Natural killer cell treated with Interleukin-12 subunit alpha and Interleukin-12 subunit beta and Interleukin-15 and Interleukin-18, amount 100 ng/mL, for 72 hours (primary cell): ENCODE results near the gene RPL32. TPM values are rescaled to one million over a fixed set of nuclear protein-coding genes. Genes with fewer than 3 reads are reported as not detected.
"Not testable (repeated sequence)": the region's sequence is repeated elsewhere in the genome, so short reads cannot be mapped to it uniquely, and the experiment has no call there.

Experiments
- ATAC-seq, 2 donors: fragments of 150-1000 bp; cut with Tn5 transposase in 1 of 2; sonication (Bioruptor Pico), chemical (Tn5 transposase) in 1 of 2; 2 replicates each; pipeline ENCODE4 v1.10.0; 2021
- DNase-seq: peaks from one replicate; pipeline ENCODE4 v3.0.0; 2022; ENCODE audit warnings: low spot score
- H3K27ac Mint-ChIP-seq, 2 donors: 1 replicate in 1 of 2; 2 replicates in 1 of 2; pipeline ENCODE4 v1.8.0; 2022; ENCODE audit warnings: mixed read lengths in 2 of 2, mild to moderate bottlenecking in 1 of 2, moderate library complexity in 1 of 2
- H3K27me3 Mint-ChIP-seq, 2 donors: 1 replicate in 1 of 2; 2 replicates in 1 of 2; pipeline ENCODE4 v1.8.0; 2022; ENCODE audit warnings: mixed read lengths in 2 of 2
- H3K36me3 Mint-ChIP-seq: one replicate; pipeline ENCODE4 v1.8.0; 2022; ENCODE audit warnings: mixed read lengths
- H3K4me1 Mint-ChIP-seq, 2 donors: 1 replicate in 1 of 2; 2 replicates in 1 of 2; pipeline ENCODE4 v1.8.0; 2022; ENCODE audit warnings: low read depth in 2 of 2, mixed read lengths in 2 of 2, mild to moderate bottlenecking in 1 of 2
- H3K4me3 Mint-ChIP-seq: one replicate; pipeline ENCODE4 v1.8.0; 2022; ENCODE audit warnings: mixed read lengths
- H3K9me3 Mint-ChIP-seq: 2 replicates; pipeline ENCODE4 v1.8.0; 2022; ENCODE audit warnings: mixed read lengths
- total RNA-seq, 2 donors: library from RNA; stranded (reverse); gene quantifications; one replicate each; pipeline ENCODE4 v1.2.3, GENCODE V29; 2022

The RPL32 gene
- 1,000 to 10,000 TPM; 1,132 to 1,133 TPM for total RNA-seq

DNA sequence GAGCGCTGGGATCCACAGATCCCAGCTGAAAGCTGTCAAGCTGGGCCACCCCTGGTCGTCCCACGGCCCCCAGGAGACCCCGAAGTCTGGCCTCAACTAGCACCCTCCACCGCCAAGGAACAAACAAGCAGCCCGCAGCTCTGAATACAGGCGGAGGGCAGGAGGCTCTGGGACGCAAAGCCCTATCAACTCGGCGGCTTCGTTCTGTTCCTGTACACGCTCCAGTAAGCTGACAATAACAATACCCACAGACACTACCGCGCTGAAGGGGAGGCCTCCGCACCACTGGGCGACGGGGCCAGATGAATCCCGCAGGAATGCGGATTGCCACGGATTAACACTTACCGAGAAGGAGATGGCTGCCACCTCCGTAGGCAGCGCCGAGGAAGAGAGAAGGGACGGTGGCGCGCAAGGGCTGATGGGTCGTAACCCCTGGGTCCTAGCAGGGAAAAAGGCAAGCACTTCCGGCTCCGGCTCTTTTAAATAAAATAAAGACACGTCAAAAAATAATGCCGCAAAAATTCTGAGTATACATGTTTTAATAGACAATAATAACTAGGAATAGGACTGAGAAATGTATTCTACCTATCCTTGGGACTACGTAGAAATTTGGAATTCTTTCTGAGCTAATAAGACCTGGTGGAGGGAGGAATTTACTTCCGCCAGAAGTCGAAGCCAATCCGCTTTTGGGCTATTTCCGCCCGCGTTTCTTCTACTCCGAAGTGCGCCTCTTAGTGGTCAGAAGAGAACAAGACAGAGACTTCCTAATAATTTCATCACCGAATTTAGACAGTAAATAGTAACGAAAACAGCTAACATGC lies at the start of gene RPL32:
TSS of gene RPL32 (minus strand) at position 417 of the 821 bp plus-strand sequence. CDS start 1,328 bp downstream, outside the sequence.
- DNase-seq: peak; percentile 86
- Mint-ChIP-seq H3K36me3 (peaks cover 41% of the 10 kb centered on the region), H3K27me3 (no peaks in the 10 kb centered on the region), H3K27ac (peak within 1 kb of the TSS; percentile 99 to 100), H3K4me3 (peak within 1 kb of the TSS; percentile 93), H3K4me1 (peaks cover 42 to 44% of the 10 kb centered on the region in 2 donors), H3K9me3 (no peaks in the 10 kb centered on the region)
- peak; percentile 94 to 97 for ATAC-seq

DNA sequence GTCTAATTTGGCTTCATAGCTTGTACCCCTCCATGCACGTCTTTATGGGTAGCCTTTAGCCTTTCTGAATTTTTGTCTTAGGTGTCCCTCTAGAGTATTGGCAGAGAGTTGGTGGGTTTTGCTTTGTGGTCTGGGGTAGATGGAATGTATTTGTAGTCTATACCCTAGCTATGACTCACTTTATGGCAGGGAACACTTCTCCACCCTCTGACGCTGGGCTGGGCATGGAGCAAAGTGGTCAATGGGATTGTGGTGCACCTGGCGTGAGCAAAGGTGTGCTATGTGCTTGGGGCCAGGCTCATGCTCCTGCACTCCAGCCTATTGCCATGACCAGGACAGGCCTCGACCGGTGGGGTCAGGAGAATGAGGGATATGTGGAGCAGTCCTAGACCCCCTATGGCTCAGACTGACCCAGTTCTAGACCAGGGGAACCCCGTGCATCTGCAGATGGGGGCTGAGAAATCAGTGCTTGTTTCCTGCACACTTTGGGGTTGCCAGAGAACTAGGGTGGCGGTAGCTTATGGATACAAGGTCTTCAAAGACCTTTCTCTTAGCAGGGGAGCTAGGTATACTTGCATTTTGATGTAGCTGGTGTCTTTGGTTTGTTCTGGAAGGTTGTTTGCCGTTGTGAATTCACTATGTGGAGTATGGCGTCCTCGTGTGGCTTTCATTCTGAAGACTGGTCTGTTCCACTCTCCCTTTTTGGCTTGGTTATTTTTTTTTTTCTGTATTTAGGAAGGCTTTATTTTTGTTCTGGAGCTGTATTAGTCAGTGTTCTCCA lies 49.4 kb upstream of the RPL32 start:
- ATAC-seq: no peak
- Mint-ChIP-seq H3K36me3 (no peaks in the 10 kb centered on the region), H3K4me3 (no peak overlapping the region), H3K9me3 (no peaks in the 10 kb centered on the region), H3K27ac (no peak overlapping the region), H3K4me1 (peaks cover 29 to 30% of the 10 kb centered on the region in 2 donors), H3K27me3 (peaks cover 29 to 37% of the 10 kb centered on the region in 2 donors)
- DNase-seq: no peak

DNA sequence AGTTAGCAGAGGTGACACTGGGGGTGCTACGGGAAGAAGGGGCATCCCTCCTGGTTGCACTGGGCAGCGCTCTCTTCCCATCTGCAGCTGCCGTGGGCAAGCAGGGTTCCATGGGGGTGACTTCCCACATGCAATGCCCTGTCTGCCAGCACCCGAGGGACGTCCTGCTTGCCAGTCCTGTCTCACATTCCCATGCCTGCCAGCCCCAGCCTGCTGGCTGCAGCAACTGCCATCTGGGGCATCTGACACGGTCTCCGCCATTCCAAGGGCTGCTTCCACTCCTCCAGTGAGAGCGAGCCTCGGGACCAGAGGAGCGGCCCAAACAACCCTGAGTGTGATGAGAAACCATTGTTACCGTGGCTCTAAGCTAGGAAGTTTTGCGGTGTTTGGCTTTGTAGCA lies 45.4 kb upstream of the RPL32 start:
- no peaks in the 10 kb centered on the region for H3K36me3 Mint-ChIP-seq
- H3K4me1 Mint-ChIP-seq: peaks cover 16% of the 10 kb centered on the region in 2 donors
- ATAC-seq (no peak), DNase-seq (peak; percentile 49)
- no peak overlapping the region for H3K27ac Mint-ChIP-seq
- peaks cover 35 to 46% of the 10 kb centered on the region in 2 donors for H3K27me3 Mint-ChIP-seq
- H3K9me3 Mint-ChIP-seq: no peaks in the 10 kb centered on the region
- no peak overlapping the region for H3K4me3 Mint-ChIP-seq

DNA sequence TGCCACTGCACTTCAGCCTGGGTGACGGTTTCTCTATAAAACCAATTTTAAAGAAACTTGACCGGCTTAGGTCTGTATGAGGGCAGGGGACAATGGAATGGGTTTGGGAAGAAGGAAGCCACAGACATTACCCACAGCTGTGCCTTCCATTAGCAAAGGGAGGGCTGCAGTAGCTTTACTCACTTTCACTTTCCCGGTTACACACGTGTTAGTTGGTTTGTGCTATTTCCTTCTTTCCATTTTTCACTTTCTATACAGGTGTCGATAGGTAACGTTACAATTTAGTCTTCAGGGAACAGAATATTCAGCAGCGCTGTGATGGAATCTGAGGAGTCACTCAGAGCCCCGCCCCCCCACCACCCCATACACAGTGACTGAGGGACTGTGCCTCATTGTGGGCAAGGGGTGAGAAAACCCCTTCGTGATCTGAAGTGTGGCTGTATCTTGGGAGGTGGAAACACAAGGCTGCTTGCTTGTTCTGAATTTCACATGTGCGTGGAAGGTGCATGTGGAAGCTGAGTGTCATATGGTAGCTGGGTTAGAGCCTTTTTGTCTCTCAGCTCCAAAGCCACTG lies 44.8 kb upstream of the RPL32 start:
- ATAC-seq (no peak), DNase-seq (no peak)
- no peaks in the 10 kb centered on the region for H3K9me3 Mint-ChIP-seq
- peaks cover 14 to 15% of the 10 kb centered on the region in 2 donors for H3K4me1 Mint-ChIP-seq
- H3K4me3 Mint-ChIP-seq: no peak overlapping the region
- H3K36me3 Mint-ChIP-seq: no peaks in the 10 kb centered on the region
- H3K27me3 Mint-ChIP-seq: peaks cover 34 to 45% of the 10 kb centered on the region in 2 donors
- H3K27ac Mint-ChIP-seq: no peak overlapping the region

DNA sequence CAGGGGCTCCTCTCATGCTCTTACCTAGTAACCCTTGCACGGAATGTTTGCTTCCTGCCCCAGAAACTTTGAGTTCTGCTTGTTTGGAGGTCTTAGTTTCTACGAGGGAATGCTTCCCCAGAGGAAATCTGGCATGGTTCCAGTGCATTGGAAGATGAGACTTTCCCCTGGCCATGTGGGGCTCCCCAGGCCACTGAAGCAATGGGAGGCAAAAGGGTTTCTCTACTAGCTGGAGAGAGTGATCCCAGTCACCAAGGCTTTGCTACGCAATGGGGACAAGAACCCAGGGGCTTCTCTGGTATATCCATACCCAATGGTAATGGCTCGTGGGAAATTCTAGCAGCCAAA lies 44.2 kb upstream of the RPL32 start:
- Mint-ChIP-seq H3K9me3 (no peaks in the 10 kb centered on the region), H3K27ac (no peak overlapping the region), H3K36me3 (no peaks in the 10 kb centered on the region), H3K4me1 (peaks cover 11 to 13% of the 10 kb centered on the region in 2 donors), H3K27me3 (peaks cover 29 to 38% of the 10 kb centered on the region in 2 donors), H3K4me3 (no peak overlapping the region)
- ATAC-seq (no peak), DNase-seq (no peak)

DNA sequence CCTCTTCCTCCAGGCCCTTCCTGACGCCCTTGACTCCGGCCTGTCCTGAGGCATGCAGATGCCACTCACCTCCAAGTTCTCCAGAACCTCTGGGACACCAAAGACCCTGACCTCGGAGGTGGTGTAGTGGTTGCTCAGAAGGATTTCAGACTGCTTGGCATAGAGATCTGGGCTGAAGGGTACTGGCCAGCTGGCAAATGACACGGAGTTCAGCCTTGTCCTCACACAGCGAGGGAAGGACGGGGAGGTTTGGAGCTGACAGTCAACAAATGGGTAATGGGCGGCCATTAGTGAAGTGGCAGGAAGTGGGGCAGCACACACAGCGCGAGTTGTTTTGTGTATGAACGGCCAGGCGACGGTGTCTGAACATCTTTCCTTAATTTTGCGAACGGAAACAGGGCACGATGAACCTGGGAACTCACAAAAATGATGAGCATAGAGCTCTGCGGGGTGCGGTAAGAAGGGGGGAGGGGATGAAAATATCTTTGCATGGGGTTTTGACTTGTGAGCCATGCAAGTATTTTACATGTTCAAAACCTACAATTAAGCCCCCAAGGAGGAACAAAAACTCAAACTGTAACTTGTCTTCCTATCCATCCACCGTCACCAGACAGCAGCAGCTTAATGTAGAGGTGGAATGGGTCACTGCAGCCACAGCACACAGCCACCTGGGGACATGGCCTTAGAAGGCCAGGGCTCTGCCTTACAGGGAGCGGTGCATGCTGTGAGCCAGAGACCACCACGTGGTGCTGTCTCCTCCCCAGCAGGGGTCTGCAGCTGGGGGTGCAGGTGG lies 43.6 kb upstream of the RPL32 start:
- H3K36me3 Mint-ChIP-seq: no peaks in the 10 kb centered on the region
- peak overlapping the region in 1 of 2 donors; percentile 27 for H3K27ac Mint-ChIP-seq
- H3K9me3 Mint-ChIP-seq: no peaks in the 10 kb centered on the region
- peaks cover 11 to 13% of the 10 kb centered on the region in 2 donors for H3K4me1 Mint-ChIP-seq
- H3K4me3 Mint-ChIP-seq: no peak overlapping the region
- peaks cover 26 to 33% of the 10 kb centered on the region in 2 donors for H3K27me3 Mint-ChIP-seq
- no peak for DNase-seq
- no peak for ATAC-seq

DNA sequence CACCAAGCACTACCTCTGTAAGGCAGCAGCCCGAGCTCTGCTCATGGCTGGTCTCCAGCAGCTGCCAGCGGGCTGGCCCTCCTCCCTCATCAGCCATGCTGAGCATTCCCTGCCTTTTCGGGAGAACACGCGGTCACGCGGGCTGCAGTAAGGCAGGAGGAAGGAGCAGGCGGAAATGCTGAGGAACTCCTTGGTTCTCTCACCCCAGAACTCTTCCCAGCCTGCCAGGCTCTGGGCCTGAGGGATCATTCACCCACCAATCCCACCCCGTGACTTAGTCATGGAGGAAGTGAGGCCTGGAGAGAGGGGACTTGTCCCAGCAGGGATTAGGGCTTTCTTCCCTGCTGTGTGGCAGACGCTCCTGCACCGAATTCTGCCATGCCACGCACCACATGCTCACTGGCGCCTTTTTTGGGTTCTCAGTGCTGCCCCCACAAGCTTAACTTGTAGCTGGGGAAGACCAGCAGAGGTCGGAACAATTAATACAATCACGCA lies 42.9 kb upstream of the RPL32 start:
- no peak for ATAC-seq
- Mint-ChIP-seq H3K9me3 (no peaks in the 10 kb centered on the region), H3K36me3 (no peaks in the 10 kb centered on the region), H3K27me3 (peaks cover 23 to 27% of the 10 kb centered on the region in 2 donors), H3K4me1 (peaks cover 11 to 13% of the 10 kb centered on the region in 2 donors), H3K4me3 (no peak overlapping the region), H3K27ac (no peak overlapping the region)
- DNase-seq: no peak

DNA sequence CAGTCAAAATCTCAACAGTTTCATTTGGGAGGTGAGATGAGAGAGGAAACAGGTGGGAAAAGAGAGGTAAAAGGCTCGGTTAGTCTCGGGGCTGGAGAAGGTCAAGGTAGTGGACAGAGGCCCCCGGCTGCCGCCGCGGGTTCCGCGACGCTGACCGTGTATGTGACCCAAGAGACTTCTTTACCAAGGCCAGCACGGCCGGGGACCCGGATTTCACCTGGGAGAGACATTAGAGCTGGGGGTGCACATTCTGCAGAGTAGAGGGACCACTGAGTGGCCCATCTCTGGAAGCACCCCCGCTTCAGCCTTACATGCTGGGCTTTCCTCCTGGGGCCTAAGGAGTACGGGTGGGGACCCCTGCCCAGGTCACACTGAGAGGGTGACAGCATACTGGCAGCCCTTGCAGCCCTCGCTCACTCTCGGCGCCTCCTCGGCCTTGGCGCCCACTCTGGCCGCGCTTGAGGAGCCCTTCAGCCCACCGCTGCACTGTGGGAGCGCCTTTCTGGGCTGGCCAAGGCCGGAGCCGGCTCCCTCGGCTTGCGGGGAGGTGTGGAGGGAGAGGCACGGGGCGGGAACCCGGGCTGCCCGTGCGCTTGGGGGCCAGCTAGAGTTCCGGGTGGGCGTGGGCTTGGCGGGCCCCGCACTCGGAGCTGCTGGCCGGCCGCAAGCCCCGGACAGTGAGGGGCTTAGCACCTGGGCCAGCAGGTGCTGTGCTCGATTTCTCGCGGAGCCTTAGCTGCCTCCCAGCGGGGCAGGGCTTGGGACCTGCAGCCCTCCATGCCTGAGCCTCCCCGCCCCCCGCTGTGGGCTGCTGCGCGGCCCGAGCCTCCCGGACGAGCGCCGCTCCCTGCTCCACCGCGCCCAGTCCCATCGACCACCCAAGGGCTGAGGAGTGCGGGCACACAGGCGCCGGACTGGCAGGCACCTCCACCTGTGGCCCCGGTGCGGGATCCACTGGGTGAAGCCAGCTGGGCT lies 41.3 kb upstream of the RPL32 start:
- peaks cover 11 to 13% of the 10 kb centered on the region in 2 donors for H3K4me1 Mint-ChIP-seq
- DNase-seq (no peak), ATAC-seq (no peak)
- H3K27ac Mint-ChIP-seq: no peak overlapping the region
- no peaks in the 10 kb centered on the region for H3K9me3 Mint-ChIP-seq
- peaks cover 18 to 23% of the 10 kb centered on the region in 2 donors for H3K27me3 Mint-ChIP-seq
- H3K4me3 Mint-ChIP-seq: no peak overlapping the region
- H3K36me3 Mint-ChIP-seq: no peaks in the 10 kb centered on the region

DNA sequence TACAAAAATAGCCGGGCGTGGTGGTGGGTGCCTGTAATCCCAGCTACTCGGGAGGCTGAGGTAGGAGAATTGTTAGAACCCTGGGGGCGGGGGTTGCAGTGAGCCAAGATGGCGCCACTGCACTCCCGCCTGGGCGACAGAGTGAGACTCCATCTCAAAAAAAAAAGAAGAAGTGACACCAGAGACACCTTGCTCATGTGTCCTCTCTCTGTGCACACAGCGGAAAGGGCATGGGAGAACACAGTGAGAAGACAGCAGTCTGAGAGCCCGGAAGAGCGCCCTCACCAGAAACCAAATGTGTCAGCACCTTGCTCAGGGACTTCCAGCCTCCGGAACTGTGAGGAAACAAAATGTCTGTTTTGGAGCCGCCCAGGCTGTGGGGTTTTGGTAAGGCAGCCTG lies 40.5 kb upstream of the RPL32 start:
- H3K27ac Mint-ChIP-seq, H3K4me3 Mint-ChIP-seq, H3K36me3 Mint-ChIP-seq, ATAC-seq, H3K9me3 Mint-ChIP-seq, DNase-seq: not testable (repeated sequence)
- Mint-ChIP-seq H3K4me1 (peaks cover 10 to 12% of the 10 kb centered on the region in 2 donors), H3K27me3 (peaks cover 10 to 15% of the 10 kb centered on the region in 2 donors)

DNA sequence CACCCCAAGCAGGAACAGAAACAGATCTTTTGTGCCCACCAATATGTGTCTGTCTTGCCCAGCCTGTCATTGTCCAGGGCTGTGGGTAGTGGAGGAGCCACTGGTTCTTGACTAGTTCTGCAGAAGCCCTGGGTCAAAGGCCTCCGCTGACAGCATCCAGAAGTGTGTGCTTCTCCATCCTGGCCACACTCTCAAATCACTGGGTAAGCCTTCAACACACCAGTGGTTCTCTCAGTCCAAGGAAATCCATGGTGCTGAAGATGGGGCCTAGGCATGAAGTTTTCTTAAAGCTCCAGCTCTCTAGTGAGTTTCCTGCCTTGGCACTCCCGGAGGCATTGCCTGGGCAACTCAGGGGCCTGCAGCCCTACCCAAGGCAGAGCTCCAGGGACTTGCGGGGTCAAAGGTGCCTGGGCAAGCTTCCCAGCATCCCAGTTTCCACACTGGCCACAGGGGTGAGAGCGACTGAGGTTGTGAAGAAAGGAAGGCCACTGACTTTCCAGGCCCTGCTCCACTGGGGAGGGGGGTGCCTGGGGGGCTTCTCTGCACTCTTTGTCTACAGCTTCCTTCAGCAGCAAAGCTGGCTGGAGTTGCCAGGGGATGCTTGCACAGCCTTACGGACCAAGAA lies 37.9 kb upstream of the RPL32 start:
- no peak overlapping the region for H3K27ac Mint-ChIP-seq
- ATAC-seq: no peak
- no peaks in the 10 kb centered on the region for H3K9me3 Mint-ChIP-seq

DNA sequence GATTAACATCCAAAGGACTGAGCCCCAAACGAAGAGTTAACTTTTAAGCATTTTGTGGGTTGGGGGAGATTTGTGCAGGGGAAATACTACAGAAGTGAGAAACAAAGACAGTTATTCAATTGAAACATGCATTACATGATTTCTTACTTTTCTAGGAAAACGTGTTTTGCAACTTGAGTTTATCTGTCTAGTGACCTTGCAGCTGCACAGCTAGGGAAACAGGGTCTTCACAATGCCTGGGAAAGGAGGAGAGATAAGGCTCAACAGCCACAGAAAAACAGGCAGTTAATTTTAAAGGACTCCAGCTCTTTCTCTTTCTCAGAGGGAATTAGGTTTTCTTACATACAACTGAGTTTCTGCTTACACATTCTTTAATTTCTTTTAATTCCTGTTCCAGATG lies 37.4 kb upstream of the RPL32 start:
- H3K27me3 Mint-ChIP-seq: peaks cover 3 to 13% of the 10 kb centered on the region in 2 donors
- not testable (repeated sequence) for H3K27ac Mint-ChIP-seq, H3K36me3 Mint-ChIP-seq, H3K4me1 Mint-ChIP-seq, ATAC-seq, DNase-seq, H3K9me3 Mint-ChIP-seq, H3K4me3 Mint-ChIP-seq

More for the DNA sequence above, 37.9 kb upstream of the RPL32 start:
- Mint-ChIP-seq H3K4me1 (peaks cover 0 to 2% of the 10 kb centered on the region in 2 donors), H3K36me3 (no peaks in the 10 kb centered on the region), H3K4me3 (no peak overlapping the region), H3K27me3 (peaks cover 3 to 12% of the 10 kb centered on the region in 2 donors)
- DNase-seq: no peak

DNA sequence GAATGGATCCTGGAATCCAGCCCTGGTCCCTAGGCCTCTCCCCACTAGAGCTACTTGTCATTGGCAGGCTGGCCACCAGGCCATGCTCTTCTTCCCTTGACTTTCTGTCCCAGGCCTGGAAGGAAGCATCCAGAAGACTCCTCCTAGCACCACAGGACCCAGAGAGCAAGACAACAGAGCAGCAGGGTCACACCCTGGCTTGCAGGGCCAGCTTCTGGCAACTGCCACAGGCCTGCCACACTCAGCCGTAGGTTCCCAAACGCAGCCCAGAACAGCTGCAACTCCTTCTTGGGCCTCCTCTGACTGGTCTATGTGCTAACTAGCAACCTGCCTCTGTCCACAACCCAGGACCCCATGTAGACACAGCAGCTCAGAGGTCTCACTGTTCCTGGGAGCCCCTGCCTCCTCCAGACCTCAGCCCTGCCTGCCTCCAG lies 36.8 kb upstream of the RPL32 start:
- ATAC-seq: no peak
- H3K27ac Mint-ChIP-seq: no peak overlapping the region

More for the DNA sequence above, 36.8 kb upstream of the RPL32 start:
- H3K36me3 Mint-ChIP-seq: no peaks in the 10 kb centered on the region
- DNase-seq: no peak
- H3K27me3 Mint-ChIP-seq: peaks cover 0 to 13% of the 10 kb centered on the region in 2 donors
- peaks cover 0 to 2% of the 10 kb centered on the region in 2 donors for H3K4me1 Mint-ChIP-seq
- no peaks in the 10 kb centered on the region for H3K9me3 Mint-ChIP-seq
- no peak overlapping the region for H3K4me3 Mint-ChIP-seq
